K562 (cell line): ENCODE measurements around the gene PLCB3. TPM values are rescaled to one million over a fixed set of nuclear protein-coding genes. Genes with fewer than 3 reads are reported as not detected.

Source experiments
- CBX2 ChIP-seq: fragments of 200-600 bp; sonication (generic); IDR thresholded peaks from one replicate; pipeline ENCODE4 v1.6.1; 2012; ENCODE audit warnings: mild to moderate bottlenecking, low read length, inconsistent platforms; ENCODE audit not compliant: insufficient read depth, poor library complexity, severe bottlenecking
- CHCHD3 ChIP-seq: fragments of 250-450 bp; sonication (Bioruptor Pico); IDR thresholded peaks from 2 replicates; pipeline ENCODE4 v2.1.2; 2022; ENCODE audit warnings: mild to moderate bottlenecking
- CHD2 ChIP-seq: IDR thresholded peaks from 2 replicates; pipeline ENCODE4 v1.6.1; 2011; ENCODE audit warnings: low read depth, low read length
- CREM ChIP-seq: IDR thresholded peaks from 2 replicates; pipeline ENCODE4 v1.6.1; 2014; ENCODE audit warnings: antibody characterized with exemption, low read depth
- DIDO1 ChIP-seq: fragments of 450-650 bp; IDR thresholded peaks from 2 replicates; pipeline ENCODE4 v1.6.1; 2016; ENCODE audit warnings: low read depth, missing biosample characterization, missing genetic modification characterization
- E2F1 ChIP-seq: sonication (generic); formaldehyde crosslinking; IDR thresholded peaks from 2 replicates; pipeline ENCODE4 v1.8.1; 2023; ENCODE audit warnings: mild to moderate bottlenecking, missing genetic modification reagents, moderate library complexity
- HLTF ChIP-seq: fragments of 450-650 bp; IDR thresholded peaks from 2 replicates; pipeline ENCODE4 v1.6.1; 2016
- KDM2B ChIP-seq: fragments of 250-450 bp; sonication (Bioruptor Pico); IDR thresholded peaks from 2 replicates; pipeline ENCODE4 v1.8.0; 2021; ENCODE audit warnings: mild to moderate bottlenecking, moderate library complexity
- LEF1 ChIP-seq: fragments of 450-650 bp; IDR thresholded peaks from 2 replicates; pipeline ENCODE4 v1.6.1; 2016; ENCODE audit warnings: mild to moderate bottlenecking
- MAFG ChIP-seq: fragments of 450-650 bp; conservative IDR thresholded peaks from 2 replicates; pipeline ENCODE4 v1.6.1; 2016; ENCODE audit warnings: missing genetic modification characterization, missing compliant biosample characterization
- MIER1 ChIP-seq: fragments of 450-650 bp; IDR thresholded peaks from 2 replicates; pipeline ENCODE4 v1.6.1; 2016; ENCODE audit warnings: antibody characterized with exemption, mild to moderate bottlenecking, low read depth
- RBM15 ChIP-seq: fragments of 200-400 bp; formaldehyde crosslinking; IDR thresholded peaks from 2 replicates; pipeline ENCODE4 v1.6.1; 2018; ENCODE audit warnings: mild to moderate bottlenecking, low read length, moderate library complexity; ENCODE audit not compliant: insufficient read depth
- RFX1 ChIP-seq: fragments of 450-650 bp; IDR thresholded peaks from 2 replicates; pipeline ENCODE4 v1.6.1; 2016; ENCODE audit warnings: mild to moderate bottlenecking, moderate library complexity
- SRF ChIP-seq, 2 experiments: fragments of 250-450, 450-650 bp in 1 of 2; sonication (Bioruptor Pico) in 1 of 2; sonication (generic) in 1 of 2; formaldehyde crosslinking; IDR thresholded peaks; 2 replicates each; pipeline versions ENCODE4 v1.5.0 to v1.5.1; 2020 to 2022; ENCODE audit warnings: mild to moderate bottlenecking in 1 of 2, missing genetic modification reagents in 1 of 2
- TAF7 ChIP-seq: fragments of 450-650 bp; IDR thresholded peaks from 2 replicates; pipeline ENCODE4 v1.6.1; 2016; ENCODE audit warnings: missing genetic modification characterization, missing compliant biosample characterization
- TOE1 ChIP-seq, 2 experiments: fragments of 450-650 bp in 1 of 2; sonication (generic) in 1 of 2; formaldehyde crosslinking in 1 of 2; IDR thresholded peaks; 2 replicates each; pipeline versions ENCODE4 v1.7.1 to v1.8.0; 2016 to 2022; ENCODE audit warnings: borderline replicate concordance in 2 of 2, mild to moderate bottlenecking in 2 of 2, antibody characterized with exemption in 1 of 2, inconsistent platforms in 1 of 2, low read depth in 1 of 2, missing genetic modification reagents in 1 of 2, moderate library complexity in 1 of 2
- USF2 ChIP-seq: sonication (generic); formaldehyde crosslinking; IDR thresholded peaks from 2 replicates; pipeline ENCODE4 v1.5.0; 2020; ENCODE audit warnings: missing genetic modification reagents
- ZFP30 ChIP-seq: fragments of 250-450 bp; sonication (Bioruptor Pico); IDR thresholded peaks from 2 replicates; pipeline ENCODE4 v1.8.0; 2022; ENCODE audit warnings: moderate library complexity, mild to moderate bottlenecking, inconsistent platforms, borderline replicate concordance
- ZKSCAN1 ChIP-seq: fragments of 150-350 bp; IDR thresholded peaks from 2 replicates; pipeline ENCODE4 v1.6.1; 2016; ENCODE audit warnings: low read depth, low read length
- ZNF224 ChIP-seq: sonication (generic); formaldehyde crosslinking; IDR thresholded peaks from 2 replicates; pipeline ENCODE4 v1.8.0; 2022; ENCODE audit warnings: mild to moderate bottlenecking, missing genetic modification reagents
- polyA plus RNA-seq, 8 experiments: library from polyadenylated mRNA; depleted of rRNA in 4 of 8; stranded (reverse) in 5 of 8; unstranded in 3 of 8; fragments of >200 nt; fragmentation: Nextera tagmentation in 2 of 8; fragmentation: Illumina TruSeq in 1 of 8; extraction: Ambion mirVana in 2 of 8; extraction: Trizol in 1 of 8; gene quantifications; 2 replicates each; pipeline versions ENCODE4 v1.2.1 to v1.2.3, GENCODE V29; 2011 to 2014; ENCODE audit warnings: inconsistent platforms in 1 of 8, missing spikeins in 1 of 8
- total RNA-seq, 7 experiments: library from RNA; depleted of rRNA in 6 of 7; stranded (reverse); fragments of >200 nt in 6 of 7; fragmentation: Illumina TruSeq in 2 of 7; extraction: Trizol in 2 of 7; gene quantifications; 2 replicates each; pipeline versions ENCODE4 v1.2.1 to v1.2.3, GENCODE V29; 2011 to 2021; ENCODE audit warnings: low replicate concordance in 1 of 7
- TF ChIP-seq, protein P1 (sequence below), 2 experiments: fragments of 450-650 bp; IDR thresholded peaks; 2 replicates each; pipeline ENCODE4 v1.6.1; 2016
- TF ChIP-seq, protein P2 (sequence below): fragments of 450-650 bp; IDR thresholded peaks from 2 replicates; pipeline ENCODE4 v1.6.1; 2016; ENCODE audit warnings: borderline replicate concordance

The PLCB3 gene
- total and polyA plus RNA-seq, 9 of the 15 experiments (the other 6 are each of a cell fraction or from before 2014, with no cell fraction given) = 0.31 to 44.8 (median 14.6) TPM

- no peak for TF ChIP-seq LEF1
- no peak for TF ChIP-seq E2F1 (CRISPR knock-in tag)
- TF ChIP-seq MAFG (tag) = no peak
- no peak for TF ChIP-seq TAF7 (tag)
- TF ChIP-seq, protein P1, sequence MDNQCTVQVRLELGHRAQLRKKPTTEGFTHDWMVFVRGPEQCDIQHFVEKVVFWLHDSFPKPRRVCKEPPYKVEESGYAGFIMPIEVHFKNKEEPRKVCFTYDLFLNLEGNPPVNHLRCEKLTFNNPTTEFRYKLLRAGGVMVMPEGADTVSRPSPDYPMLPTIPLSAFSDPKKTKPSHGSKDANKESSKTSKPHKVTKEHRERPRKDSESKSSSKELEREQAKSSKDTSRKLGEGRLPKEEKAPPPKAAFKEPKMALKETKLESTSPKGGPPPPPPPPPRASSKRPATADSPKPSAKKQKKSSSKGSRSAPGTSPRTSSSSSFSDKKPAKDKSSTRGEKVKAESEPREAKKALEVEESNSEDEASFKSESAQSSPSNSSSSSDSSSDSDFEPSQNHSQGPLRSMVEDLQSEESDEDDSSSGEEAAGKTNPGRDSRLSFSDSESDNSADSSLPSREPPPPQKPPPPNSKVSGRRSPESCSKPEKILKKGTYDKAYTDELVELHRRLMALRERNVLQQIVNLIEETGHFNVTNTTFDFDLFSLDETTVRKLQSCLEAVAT (IDR thresholded peaks at IDR 0.05) = no peak
- TF ChIP-seq DIDO1 = no peak
- TF ChIP-seq TOE1 (IDR thresholded peaks at IDR 0.05; ENCODE audit: borderline replicate concordance) = peak; percentile 53; the same call in 1 of the 2 replicates
- TF ChIP-seq TOE1 (CRISPR knock-in tag; IDR thresholded peaks at IDR 0.05; ENCODE audit: borderline replicate concordance, low read depth) = no peak
- TF ChIP-seq ZFP30 = no peak
- no peak for TF ChIP-seq HLTF
- TF ChIP-seq CREM = peak; percentile 34
- no peak for TF ChIP-seq MIER1
- TF ChIP-seq KDM2B = no peak
- no peak for TF ChIP-seq RBM15
- no peak for TF ChIP-seq CBX2
- TF ChIP-seq CHD2 = no peak
- TF ChIP-seq, protein P2, sequence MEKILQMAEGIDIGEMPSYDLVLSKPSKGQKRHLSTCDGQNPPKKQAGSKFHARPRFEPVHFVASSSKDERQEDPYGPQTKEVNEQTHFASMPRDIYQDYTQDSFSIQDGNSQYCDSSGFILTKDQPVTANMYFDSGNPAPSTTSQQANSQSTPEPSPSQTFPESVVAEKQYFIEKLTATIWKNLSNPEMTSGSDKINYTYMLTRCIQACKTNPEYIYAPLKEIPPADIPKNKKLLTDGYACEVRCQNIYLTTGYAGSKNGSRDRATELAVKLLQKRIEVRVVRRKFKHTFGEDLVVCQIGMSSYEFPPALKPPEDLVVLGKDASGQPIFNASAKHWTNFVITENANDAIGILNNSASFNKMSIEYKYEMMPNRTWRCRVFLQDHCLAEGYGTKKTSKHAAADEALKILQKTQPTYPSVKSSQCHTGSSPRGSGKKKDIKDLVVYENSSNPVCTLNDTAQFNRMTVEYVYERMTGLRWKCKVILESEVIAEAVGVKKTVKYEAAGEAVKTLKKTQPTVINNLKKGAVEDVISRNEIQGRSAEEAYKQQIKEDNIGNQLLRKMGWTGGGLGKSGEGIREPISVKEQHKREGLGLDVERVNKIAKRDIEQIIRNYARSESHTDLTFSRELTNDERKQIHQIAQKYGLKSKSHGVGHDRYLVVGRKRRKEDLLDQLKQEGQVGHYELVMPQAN = peak; percentile 78
- TF ChIP-seq CHCHD3 (CRISPR knock-in tag) = no peak
- no peak for TF ChIP-seq ZKSCAN1
- TF ChIP-seq RFX1 = no peak
- peak; percentile 46; the same call in 1 of the 2 replicates for TF ChIP-seq USF2 (CRISPR knock-in tag)
- peak in 1 of 2 experiments; percentile 37; a peak in 1 of 4 replicates for TF ChIP-seq SRF (CRISPR knock-in tag; IDR thresholded peaks at IDR 0.05)
- no peak for TF ChIP-seq ZNF224 (CRISPR knock-in tag)
These were observed 54.6 kb downstream of the PLCB3 start (continued) for GRCh38 chr11:64305691-64306562.
